NCI-H69 (cell line): ENCODE data around the gene PRMT7.
A peak's percentile ranks its signal among the peaks of the same experiment; 100 is the strongest.

Source experiments
- DNase-seq: peaks from one replicate; lab custom pipeline; 2025; lab: John Stamatoyannopoulos, UW

Gene PRMT7

DNA sequence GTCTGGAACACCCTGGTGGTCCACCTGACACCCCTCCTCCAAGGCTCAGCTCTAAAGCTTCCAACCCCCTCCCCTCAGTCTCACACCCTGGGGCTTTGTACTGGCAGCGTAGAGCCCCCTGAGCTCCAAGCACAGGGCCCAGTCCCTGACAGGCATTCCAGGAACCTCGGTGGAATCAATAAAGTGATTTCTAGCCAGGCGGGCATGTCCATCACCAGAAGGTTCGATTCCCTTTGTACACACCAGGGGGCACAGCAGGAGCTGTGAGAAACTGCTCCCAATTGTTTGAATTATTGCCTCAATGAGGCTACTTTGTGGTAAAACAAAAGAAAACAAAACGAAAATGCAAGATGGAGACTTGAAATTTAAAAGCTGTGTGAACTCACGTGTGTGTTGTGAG lies 85.7 kb downstream of the PRMT7 start:
- peak; percentile 31 for DNase-seq

DNA sequence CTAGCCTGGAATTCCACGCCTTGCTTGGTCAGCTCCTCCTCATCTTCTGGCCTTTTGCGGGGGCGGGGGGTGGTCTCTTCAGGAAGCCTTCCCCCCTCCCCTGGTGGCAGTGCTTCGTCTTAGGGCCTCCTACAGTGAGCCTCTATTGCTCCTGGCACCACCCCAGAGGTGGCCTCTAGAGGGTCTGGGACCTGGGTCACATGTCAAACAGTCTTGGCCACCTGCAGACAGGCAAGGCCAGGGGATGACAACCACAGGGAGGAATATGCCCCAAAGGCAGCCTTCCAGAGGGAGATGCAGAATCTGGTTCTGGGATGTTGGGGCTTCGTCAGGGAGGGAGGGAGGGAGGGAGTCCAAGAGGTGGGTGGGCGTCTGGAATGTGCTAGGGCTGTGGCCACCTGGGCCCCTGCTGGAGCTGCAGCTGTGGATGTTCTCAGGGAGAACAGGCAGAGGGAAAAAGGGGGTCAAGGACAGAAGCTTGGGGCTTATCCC lies 86.9 kb downstream of the PRMT7 start:
- no peak for DNase-seq

DNA sequence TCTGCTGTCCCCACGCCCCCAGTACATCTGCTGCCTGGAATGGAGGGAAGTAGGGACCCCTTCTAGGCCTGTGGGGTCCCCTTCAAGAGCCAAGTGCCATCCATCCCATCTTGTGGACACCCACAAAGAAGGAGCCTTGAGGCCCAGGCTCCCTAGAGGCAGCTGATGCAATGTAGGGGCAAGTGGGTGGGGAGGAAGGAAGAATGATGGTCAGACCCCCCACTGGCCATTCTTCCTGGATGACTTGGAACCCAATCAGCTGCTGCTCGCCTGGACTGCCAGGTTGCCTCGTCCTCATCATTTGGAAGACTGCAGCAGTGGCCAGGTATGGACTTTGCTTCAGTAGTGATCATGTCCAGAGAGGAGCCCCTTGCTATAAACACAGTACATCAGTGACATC lies 88.6 kb downstream of the PRMT7 start:
- DNase-seq: peak; percentile 10

DNA sequence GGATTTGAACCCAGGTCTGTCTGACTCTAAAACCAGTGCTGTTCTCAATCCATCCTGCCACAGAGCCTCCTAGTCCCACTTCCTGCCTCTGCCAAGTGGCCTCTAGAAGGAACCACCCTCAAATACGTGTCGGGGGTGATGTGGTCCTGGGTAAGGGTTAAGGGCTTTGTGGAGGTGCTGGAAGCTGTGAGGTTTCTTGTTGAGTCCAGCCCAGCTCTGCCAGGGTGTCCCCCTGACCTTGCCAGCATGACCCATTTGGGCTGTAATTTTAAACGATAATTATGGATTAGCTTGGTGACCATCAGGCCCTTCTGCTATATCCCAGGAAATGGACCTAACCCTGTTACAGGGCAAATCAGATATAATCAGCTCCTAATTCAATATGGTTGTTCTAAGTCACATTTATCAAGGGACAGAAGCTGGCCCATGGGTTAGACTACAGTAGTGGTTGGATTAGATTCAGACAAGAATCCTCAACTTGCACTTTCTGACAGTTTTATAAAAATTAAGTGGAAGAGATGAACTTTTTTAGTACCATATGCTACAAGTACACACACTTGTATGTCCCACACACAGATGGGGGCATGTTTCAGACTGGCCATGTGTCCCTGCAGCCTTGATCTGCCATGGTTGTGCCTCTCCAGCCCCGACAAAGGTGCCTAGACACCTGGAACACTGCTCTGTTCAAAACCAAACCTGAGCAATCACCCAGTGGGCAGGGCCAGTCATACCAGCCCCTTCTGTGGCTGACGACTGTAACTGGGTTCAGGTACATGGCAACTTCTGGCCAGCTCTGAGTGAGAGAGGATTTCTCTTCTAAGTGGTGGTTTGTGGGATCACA lies 89.5 kb downstream of the PRMT7 start:
- DNase-seq: no peak

DNA sequence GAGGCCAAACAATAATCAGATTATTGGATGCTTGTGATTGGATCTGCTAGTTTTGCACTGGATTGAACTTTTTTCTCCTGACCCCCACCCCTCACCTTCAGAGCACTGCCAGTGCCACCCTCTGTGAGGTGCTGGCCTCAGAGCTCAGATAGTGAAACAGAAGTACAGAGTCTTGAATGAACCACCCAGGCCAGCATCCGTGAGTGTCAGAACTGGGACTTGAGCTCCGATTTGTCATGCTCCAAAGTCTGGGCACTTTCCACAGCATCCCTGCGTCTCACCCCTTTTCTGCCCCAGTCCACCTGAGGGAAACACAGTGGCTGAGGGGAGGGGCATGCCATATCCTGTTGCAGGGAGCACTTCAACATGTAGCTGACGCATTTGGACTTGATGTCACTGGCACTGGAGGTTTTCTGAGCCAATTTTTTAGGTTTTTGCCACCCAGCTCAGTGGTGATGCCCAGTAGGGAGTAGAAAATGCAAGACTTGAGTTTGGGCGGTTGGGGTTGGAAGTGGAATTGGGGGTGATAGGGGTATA lies 90.2 kb downstream of the PRMT7 start:
- no peak for DNase-seq

DNA sequence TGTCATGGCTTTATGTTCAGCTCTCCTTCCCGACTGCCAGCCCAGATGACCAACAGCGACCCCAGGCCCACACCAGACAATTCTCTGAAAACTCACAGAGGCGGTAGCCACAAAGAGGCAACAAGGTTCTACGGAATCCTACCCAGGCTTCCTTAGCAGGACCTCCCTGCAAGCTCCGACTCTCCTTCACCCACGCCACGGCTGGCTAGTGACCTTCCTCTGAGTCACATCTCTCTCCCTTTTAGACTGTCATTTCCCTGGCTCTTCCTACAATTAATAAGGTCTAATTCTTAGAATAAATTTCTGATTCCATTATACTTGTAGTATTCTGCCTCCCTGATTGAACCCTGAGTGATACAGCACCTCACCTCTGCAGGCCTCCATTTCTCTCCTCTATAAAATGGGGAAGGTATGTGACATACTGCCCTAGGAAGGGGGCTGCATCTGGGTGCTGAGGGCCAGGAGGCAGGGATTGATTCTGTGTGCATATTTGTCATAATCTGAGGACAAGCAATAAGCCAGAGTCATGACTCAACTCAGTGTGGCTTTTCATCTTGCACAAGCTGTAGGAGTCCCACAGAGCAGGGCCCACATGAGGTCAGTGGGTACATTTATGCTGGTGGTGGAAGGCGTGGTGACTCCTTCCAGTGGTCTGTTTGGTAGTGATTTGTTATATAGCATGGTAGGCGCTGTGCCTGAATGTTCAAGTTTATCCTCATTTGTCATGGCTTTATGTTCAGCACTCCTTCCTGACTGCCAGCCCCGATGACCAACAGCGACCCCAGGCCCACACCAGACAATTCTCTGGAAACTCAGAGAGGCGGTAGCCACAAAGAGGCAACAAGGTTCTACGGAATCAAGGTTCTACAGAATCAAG lies 91.3 kb downstream of the PRMT7 start:
- DNase-seq: no peak

DNA sequence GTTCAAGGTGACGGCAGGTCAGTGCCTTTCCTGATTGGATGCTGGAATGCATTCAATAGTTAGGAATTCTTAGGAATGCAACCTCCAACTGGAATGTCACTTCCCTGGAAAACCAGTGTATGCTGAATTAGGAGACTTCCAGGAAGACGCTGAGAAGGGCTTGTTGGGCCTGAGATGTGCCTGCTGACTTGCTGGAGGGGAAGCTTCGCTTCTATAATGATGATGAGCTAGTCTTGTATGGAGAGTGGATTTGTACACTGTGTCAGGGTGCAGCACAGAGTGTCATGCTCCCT lies 91.9 kb downstream of the PRMT7 start:
- DNase-seq: no peak

DNA sequence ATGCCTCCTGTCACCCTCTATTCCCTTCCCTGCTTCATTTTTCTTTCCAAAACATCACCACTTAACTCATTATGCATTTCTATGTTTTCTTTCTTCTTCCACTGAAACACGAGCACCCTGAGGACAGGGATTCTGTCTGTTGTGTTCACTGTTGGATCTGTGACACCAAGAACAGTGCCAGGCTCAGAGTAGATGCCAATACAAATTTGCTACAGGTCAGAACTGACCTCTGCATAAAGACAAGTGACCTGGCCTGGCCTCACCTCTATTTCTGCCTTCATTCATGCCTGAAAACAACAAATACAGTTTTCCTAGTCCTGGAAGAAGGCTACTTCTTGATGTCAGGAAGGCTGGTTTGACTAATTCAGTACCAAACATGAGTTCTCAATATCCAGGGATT lies 92.4 kb downstream of the PRMT7 start:
- no peak for DNase-seq

DNA sequence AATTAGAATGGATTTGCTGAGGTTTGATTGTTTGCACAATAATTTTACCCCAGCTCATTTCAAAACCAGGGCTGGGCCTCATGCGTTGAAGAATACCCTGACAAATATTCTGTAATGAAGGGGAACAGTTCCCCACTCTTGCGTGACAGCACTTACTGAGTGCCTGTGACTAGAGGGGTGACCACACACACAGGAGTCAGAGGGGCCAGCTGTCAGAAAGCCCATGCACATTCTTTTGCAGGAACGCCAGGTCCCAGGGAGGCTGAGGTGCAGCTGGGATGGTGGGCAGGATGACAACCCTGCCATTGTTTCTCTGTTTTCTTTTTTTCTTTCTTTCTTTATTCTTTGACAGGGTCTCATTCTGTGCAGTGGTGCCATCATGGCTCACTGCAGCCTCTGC lies 92.9 kb downstream of the PRMT7 start:
- no peak for DNase-seq

DNA sequence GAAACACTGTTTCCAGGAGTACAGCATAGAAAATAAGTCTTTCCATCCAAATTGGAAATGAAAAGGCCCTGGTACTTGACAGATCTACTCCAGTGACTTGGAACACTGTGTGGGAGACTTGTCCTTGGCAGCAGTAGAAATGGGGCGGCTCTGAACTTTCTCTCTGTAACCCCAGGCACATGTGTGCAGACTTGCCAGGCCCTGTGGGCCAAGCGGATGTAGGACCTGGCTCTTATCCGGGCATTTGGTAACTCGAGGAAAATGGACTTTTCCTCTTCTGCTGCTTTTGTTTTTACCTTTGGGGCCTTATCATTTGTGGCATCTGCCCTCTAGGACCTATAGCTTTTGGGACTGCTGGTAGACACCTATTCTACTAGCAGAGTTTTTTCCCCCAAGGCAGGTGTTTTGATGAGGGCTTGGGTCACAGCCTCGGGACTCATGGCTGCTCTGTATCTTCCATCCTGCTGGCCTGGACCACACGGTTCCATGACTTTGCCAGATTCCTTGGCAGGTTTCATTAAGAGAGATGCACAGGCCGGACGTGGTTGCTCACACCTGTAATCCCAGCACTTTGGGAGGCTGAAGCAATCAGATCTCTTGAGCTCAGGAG lies 94.0 kb downstream of the PRMT7 start:
- DNase-seq: no peak

DNA sequence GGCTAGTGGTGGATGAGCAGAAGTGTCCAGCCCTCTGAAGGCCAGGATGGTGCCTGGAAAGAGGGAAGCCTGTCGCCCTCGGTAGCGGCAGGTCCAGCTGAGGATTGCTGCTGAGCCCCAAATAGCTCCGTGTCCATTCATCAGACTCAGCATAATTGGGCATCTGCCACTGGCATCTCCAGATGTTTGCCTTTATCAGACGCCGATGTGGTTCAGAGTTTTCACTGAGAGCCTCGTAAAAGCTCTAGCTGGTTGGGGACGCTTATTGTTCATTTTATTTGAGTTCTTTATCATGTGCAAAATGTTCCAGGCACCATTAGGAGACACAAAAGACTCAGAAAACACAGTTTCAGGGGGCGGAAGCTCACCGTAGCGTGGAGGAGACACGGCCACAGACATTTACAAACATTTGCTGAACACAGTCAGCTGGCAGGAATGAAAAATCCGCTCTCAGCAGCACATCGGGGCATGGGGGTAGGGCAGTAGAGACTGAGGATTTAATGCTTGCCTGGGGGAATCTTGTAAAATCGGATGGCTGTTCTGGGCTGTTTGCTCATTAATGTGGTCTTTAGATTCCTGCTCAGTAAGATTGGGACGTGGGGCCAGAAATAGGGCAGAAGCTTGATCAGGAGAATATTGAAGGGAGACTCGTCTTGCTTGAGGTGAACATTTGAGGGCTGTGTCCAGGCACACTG lies 95.8 kb downstream of the PRMT7 start:
- peak; percentile 86 for DNase-seq
